HepG2 (cell line): ENCODE measurements around the gene PPFIA3. TPM values are rescaled to one million over a fixed set of nuclear protein-coding genes. Genes with fewer than 3 reads are reported as not detected.

ENCODE experiments used
- EZH2 ChIP-seq: conservative IDR thresholded peaks from 2 replicates; pipeline ENCODE4 v1.6.1; 2012; ENCODE audit warnings: mild to moderate bottlenecking, low read depth, low read length, moderate library complexity
- FOXA3 ChIP-seq: IDR thresholded peaks from 2 replicates; pipeline ENCODE4 v1.6.1; 2016; ENCODE audit warnings: missing genetic modification reagents, missing compliant biosample characterization
- JUNB ChIP-seq: sonication (generic); formaldehyde crosslinking; IDR thresholded peaks from 2 replicates; pipeline ENCODE4 v1.8.0; 2022; ENCODE audit warnings: missing genetic modification reagents, mild to moderate bottlenecking, borderline replicate concordance
- KLF6 ChIP-seq: IDR thresholded peaks from 2 replicates; pipeline ENCODE4 v1.8.0; 2016; ENCODE audit warnings: missing biosample characterization, missing genetic modification reagents
- NFE2L2 ChIP-seq: fragments of 150-350 bp; IDR thresholded peaks from 2 replicates; pipeline ENCODE4 v1.6.1; 2014; ENCODE audit warnings: low read length
- PAX8 ChIP-seq: sonication (generic); formaldehyde crosslinking; IDR thresholded peaks from 2 replicates; pipeline ENCODE4 v1.8.0; 2022; ENCODE audit warnings: mild to moderate bottlenecking, missing genetic modification reagents, borderline replicate concordance
- SKI ChIP-seq: fragments of 450-650 bp; IDR thresholded peaks from one replicate; pipeline ENCODE4 v1.6.1; 2018; ENCODE audit warnings: mild to moderate bottlenecking; ENCODE audit not compliant: partially characterized antibody
- SRSF4 ChIP-seq: fragments of 200-400 bp; formaldehyde crosslinking; IDR thresholded peaks from one replicate; pipeline ENCODE4 v1.6.1; 2018; ENCODE audit warnings: mild to moderate bottlenecking, low read depth, low read length, moderate library complexity; ENCODE audit not compliant: poor library complexity, severe bottlenecking
- TEF ChIP-seq: sonication (generic); formaldehyde crosslinking; IDR thresholded peaks from 2 replicates; pipeline ENCODE4 v1.5.0; 2020; ENCODE audit warnings: missing genetic modification reagents
- YEATS2 ChIP-seq: sonication (generic); formaldehyde crosslinking; IDR thresholded peaks from 2 replicates; pipeline ENCODE4 v1.4.0; 2020; ENCODE audit warnings: missing genetic modification reagents, borderline replicate concordance
- ZFP62 ChIP-seq: sonication (generic); formaldehyde crosslinking; IDR thresholded peaks from 2 replicates; pipeline ENCODE4 v1.4.0; 2020; ENCODE audit warnings: missing genetic modification reagents
- ZFYVE20 ChIP-seq: sonication (generic); formaldehyde crosslinking; IDR thresholded peaks from 2 replicates; pipeline ENCODE4 v1.8.0; 2023; ENCODE audit warnings: low read depth, mild to moderate bottlenecking, moderate library complexity, missing genetic modification reagents, borderline replicate concordance
- ZNF280B ChIP-seq: sonication (generic); formaldehyde crosslinking; IDR thresholded peaks from 2 replicates; pipeline ENCODE4 v1.5.0; 2020; ENCODE audit warnings: missing genetic modification reagents, mild to moderate bottlenecking, borderline replicate concordance
- ZNF296 ChIP-seq: sonication (generic); formaldehyde crosslinking; conservative IDR thresholded peaks from 2 replicates; pipeline ENCODE4 v1.5.0; 2020; ENCODE audit warnings: mild to moderate bottlenecking, missing genetic modification reagents
- ZNF687 ChIP-seq: sonication (generic); formaldehyde crosslinking; IDR thresholded peaks from 2 replicates; pipeline ENCODE4 v1.5.1; 2020; ENCODE audit warnings: mild to moderate bottlenecking, missing genetic modification reagents, moderate library complexity
- ZNF761 ChIP-seq: sonication (generic); formaldehyde crosslinking; conservative IDR thresholded peaks from 2 replicates; pipeline ENCODE4 v1.4.0; 2020; ENCODE audit warnings: mild to moderate bottlenecking, missing genetic modification reagents
- polyA plus RNA-seq, 8 experiments: library from polyadenylated mRNA; depleted of rRNA in 3 of 8; stranded (reverse) in 7 of 8; unstranded in 1 of 8; fragments of >200 nt; fragmentation: Illumina TruSeq in 4 of 8; extraction: Trizol in 4 of 8; gene quantifications; 2 replicates each; pipeline versions ENCODE4 v1.2.1 to v1.2.3, GENCODE V29; 2011 to 2016; ENCODE audit warnings: low read depth in 4 of 8, missing spikeins in 1 of 8, mixed read lengths in 1 of 8; ENCODE audit not compliant: insufficient read depth in 1 of 8
- total RNA-seq, 5 experiments: library from RNA; depleted of rRNA; stranded (reverse); fragments of >200 nt; fragmentation: Illumina TruSeq; extraction: Trizol; gene quantifications; 2 replicates each; pipeline ENCODE4 v1.2.3, GENCODE V29; 2016; ENCODE audit warnings: low read depth in 1 of 5
- TF ChIP-seq, protein P1 (sequence below): sonication (generic); formaldehyde crosslinking; IDR thresholded peaks from 2 replicates; pipeline ENCODE4 v1.8.0; 2022; ENCODE audit warnings: mild to moderate bottlenecking, missing genetic modification reagents, moderate library complexity
- TF ChIP-seq, protein P2 (sequence below): conservative IDR thresholded peaks from 2 replicates; pipeline ENCODE4 v1.6.1; 2018; ENCODE audit warnings: missing genetic modification reagents
- TF ChIP-seq, protein P3 (sequence below): sonication (generic); formaldehyde crosslinking; IDR thresholded peaks from 2 replicates; pipeline ENCODE4 v1.8.0; 2022; ENCODE audit warnings: missing genetic modification reagents, mild to moderate bottlenecking, borderline replicate concordance

PPFIA3 gene
- total and polyA plus RNA-seq, 2 of the 13 experiments (the other 11 are each of a cell fraction or from before 2014, with no cell fraction given), result 6.7 to 8.6 TPM

DNA sequence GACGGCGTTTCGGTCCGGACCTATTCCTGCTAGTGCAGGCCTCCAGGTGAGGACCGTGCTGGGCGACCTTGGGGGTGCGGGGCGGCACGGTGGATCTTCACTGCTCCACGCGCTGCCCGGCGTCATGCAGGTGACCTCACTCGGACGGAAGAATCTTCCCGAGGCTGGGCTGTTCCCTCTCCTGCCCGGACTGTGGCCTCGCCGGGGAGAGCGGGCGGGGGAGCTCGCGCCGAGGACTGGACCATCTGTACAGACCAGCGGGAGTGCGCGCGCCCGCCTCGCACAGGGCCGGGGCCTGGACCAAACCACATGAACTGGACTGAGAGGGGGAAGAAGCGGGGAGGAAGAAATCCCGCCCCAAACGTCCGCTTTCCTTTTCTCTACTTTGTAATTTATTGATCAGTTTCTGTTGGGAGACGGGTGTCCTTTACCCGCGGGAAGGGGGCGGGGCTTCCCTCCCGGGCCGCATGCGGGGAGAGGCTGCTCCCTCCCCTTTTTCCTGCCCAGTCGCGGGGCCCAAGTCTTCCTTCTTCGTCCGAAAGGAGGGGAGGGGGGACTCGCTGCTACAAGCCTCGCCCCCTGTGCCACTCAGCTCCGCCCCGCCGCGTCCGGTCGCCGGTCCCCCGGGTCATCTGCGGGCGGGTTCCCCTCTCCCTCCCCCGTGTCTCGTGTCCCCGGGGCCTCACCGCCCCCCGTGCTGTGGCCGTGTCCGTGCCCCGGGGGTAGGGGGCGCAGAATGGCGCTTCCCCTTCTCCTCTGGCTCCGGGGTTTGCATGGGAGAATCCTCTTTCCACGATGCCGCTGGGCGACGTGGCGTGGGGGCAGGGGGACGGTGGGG lies 31.0 kb downstream of the PPFIA3 start (continued):
- TF ChIP-seq PAX8 (CRISPR knock-in tag) (peak; percentile 61; the same call in 1 of the 2 replicates), ZFYVE20 (no peak), SKI (no peak), FOXA3 (0 out of 2 replicates have a peak, but pooled peaks have one; percentile 27), JUNB (no peak; the same call in 1 of the 2 replicates), ZNF280B (CRISPR knock-in tag) (peak; percentile 79; the same call in 1 of the 2 replicates), NFE2L2 (no peak), TEF (no peak; the same call in 1 of the 2 replicates), ZNF761 (CRISPR knock-in tag) (peak; percentile 73), ZNF296 (CRISPR knock-in tag) (peak; percentile 67; the same call in 1 of the 2 replicates), EZH2 (no peak), YEATS2 (CRISPR knock-in tag) (no peak), KLF6 (CRISPR knock-in tag) (no peak), SRSF4 (no peak), ZNF687 (peak; percentile 98), ZFP62 (CRISPR knock-in tag) (no peak)
- TF ChIP-seq, protein P1, sequence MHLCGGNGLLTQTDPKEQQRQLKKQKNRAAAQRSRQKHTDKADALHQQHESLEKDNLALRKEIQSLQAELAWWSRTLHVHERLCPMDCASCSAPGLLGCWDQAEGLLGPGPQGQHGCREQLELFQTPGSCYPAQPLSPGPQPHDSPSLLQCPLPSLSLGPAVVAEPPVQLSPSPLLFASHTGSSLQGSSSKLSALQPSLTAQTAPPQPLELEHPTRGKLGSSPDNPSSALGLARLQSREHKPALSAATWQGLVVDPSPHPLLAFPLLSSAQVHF (CRISPR knock-in tag), result no peak
- TF ChIP-seq, protein P2, sequence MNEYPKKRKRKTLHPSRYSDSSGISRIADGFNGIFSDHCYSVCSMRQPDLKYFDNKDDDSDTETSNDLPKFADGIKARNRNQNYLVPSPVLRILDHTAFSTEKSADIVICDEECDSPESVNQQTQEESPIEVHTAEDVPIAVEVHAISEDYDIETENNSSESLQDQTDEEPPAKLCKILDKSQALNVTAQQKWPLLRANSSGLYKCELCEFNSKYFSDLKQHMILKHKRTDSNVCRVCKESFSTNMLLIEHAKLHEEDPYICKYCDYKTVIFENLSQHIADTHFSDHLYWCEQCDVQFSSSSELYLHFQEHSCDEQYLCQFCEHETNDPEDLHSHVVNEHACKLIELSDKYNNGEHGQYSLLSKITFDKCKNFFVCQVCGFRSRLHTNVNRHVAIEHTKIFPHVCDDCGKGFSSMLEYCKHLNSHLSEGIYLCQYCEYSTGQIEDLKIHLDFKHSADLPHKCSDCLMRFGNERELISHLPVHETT (CRISPR knock-in tag), result no peak
- TF ChIP-seq, protein P3, sequence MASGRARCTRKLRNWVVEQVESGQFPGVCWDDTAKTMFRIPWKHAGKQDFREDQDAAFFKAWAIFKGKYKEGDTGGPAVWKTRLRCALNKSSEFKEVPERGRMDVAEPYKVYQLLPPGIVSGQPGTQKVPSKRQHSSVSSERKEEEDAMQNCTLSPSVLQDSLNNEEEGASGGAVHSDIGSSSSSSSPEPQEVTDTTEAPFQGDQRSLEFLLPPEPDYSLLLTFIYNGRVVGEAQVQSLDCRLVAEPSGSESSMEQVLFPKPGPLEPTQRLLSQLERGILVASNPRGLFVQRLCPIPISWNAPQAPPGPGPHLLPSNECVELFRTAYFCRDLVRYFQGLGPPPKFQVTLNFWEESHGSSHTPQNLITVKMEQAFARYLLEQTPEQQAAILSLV, result no peak
